GM12878 (cell line): ENCODE measurements around the gene CLIP1. TPM values are rescaled to one million over a fixed set of nuclear protein-coding genes. Genes with fewer than 3 reads are reported as not detected.
A peak's percentile ranks its signal among the peaks of the same experiment; 100 is the strongest.

Experiments used
- BACH1 ChIP-seq: fragments of 450-650 bp; IDR thresholded peaks from 2 replicates; pipeline ENCODE4 v1.6.1; 2017; ENCODE audit warnings: mild to moderate bottlenecking, borderline replicate concordance
- CEBPB ChIP-seq, 2 experiments: fragments of 150-350 bp in 1 of 2; IDR thresholded peaks; 2 replicates each; pipeline ENCODE4 v1.6.1; 2012 to 2014; ENCODE audit warnings: low read depth in 2 of 2, low read length in 2 of 2, borderline replicate concordance in 1 of 2, inconsistent platforms in 1 of 2
- CREM ChIP-seq: IDR thresholded peaks from 2 replicates; pipeline ENCODE4 v1.6.1; 2014; ENCODE audit warnings: antibody characterized with exemption, low read depth
- DPF2 ChIP-seq: fragments of 450-650 bp; IDR thresholded peaks from 2 replicates; pipeline ENCODE4 v1.6.1; 2017; ENCODE audit warnings: mild to moderate bottlenecking
- ETV6 ChIP-seq, 2 experiments: fragments of 450-650 bp in 1 of 2; IDR thresholded peaks in 1 of 2; conservative IDR thresholded peaks in 1 of 2; 2 replicates each; pipeline ENCODE4 v1.6.1; 2014; ENCODE audit warnings: antibody characterized with exemption in 1 of 2, borderline replicate concordance in 1 of 2, low read depth in 1 of 2, mild to moderate bottlenecking in 1 of 2, moderate library complexity in 1 of 2
- IRF4 ChIP-seq: IDR thresholded peaks from 2 replicates; pipeline ENCODE4 v1.6.1; 2011; ENCODE audit warnings: low read depth, low read length
- NFIC ChIP-seq: IDR thresholded peaks from 2 replicates; pipeline ENCODE4 v1.6.1; 2012; ENCODE audit warnings: low read depth, mild to moderate bottlenecking, inconsistent platforms, low read length, moderate library complexity
- NFXL1 ChIP-seq: fragments of 450-650 bp; IDR thresholded peaks from 2 replicates; pipeline ENCODE4 v1.6.1; 2017; ENCODE audit warnings: antibody characterized with exemption, mild to moderate bottlenecking, borderline replicate concordance
- RCOR1 ChIP-seq: conservative IDR thresholded peaks from 2 replicates; pipeline ENCODE4 v1.6.1; 2012; ENCODE audit warnings: low read depth, low read length, improper control_type of control experiment
- RUNX3 ChIP-seq: IDR thresholded peaks from 2 replicates; pipeline ENCODE4 v1.6.1; 2012; ENCODE audit warnings: low read length, inconsistent platforms
- SMC3 ChIP-seq: IDR thresholded peaks from 2 replicates; pipeline ENCODE4 v1.6.1; 2011; ENCODE audit warnings: low read length, improper control_type of control experiment, borderline replicate concordance
- SPI1 ChIP-seq: IDR thresholded peaks from 2 replicates; pipeline ENCODE4 v1.6.1; 2011; ENCODE audit warnings: low read depth, mild to moderate bottlenecking, low read length, moderate library complexity, borderline replicate concordance; ENCODE audit not compliant: insufficient read depth
- ZNF24 ChIP-seq: fragments of 450-650 bp; IDR thresholded peaks from 2 replicates; pipeline ENCODE4 v1.6.1; 2017; ENCODE audit warnings: antibody characterized with exemption, mild to moderate bottlenecking
- polyA plus RNA-seq, 11 experiments: library from polyadenylated mRNA; depleted of rRNA in 4 of 11; unstranded in 6 of 11; stranded (reverse) in 5 of 11; fragments of >200 nt; fragmentation: Nextera tagmentation in 4 of 11; fragmentation: Illumina TruSeq in 1 of 11; extraction: Ambion mirVana in 4 of 11; extraction: Trizol in 1 of 11; gene quantifications; 1 replicate in 1 of 11; 2 replicates in 10 of 11; pipeline versions ENCODE4 v1.2.1 to v1.2.3, GENCODE V29; 2011 to 2016; ENCODE audit warnings: inconsistent platforms in 2 of 11, missing spikeins in 2 of 11, low read depth in 1 of 11
- total RNA-seq, 4 experiments: library from RNA; depleted of rRNA in 3 of 4; stranded (reverse); fragments of >200 nt in 3 of 4; fragmentation: Illumina TruSeq in 1 of 4; extraction: Trizol in 1 of 4; gene quantifications; 2 replicates each; pipeline versions ENCODE4 v1.2.1 to v1.2.3, GENCODE V29; 2013 to 2021
- TF ChIP-seq, protein P1 (sequence below): fragments of 150-350 bp; IDR thresholded peaks from 2 replicates; pipeline ENCODE4 v1.6.1; 2014; ENCODE audit warnings: mild to moderate bottlenecking, low read depth, low read length
- TF ChIP-seq, protein P2 (sequence below): fragments of 450-650 bp; IDR thresholded peaks from 2 replicates; pipeline ENCODE4 v1.6.1; 2017; ENCODE audit warnings: mild to moderate bottlenecking, moderate library complexity
- TF ChIP-seq, protein P3 (sequence below): fragments of 450-650 bp; formaldehyde crosslinking; IDR thresholded peaks from 2 replicates; pipeline ENCODE4 v1.5.0; 2022; ENCODE audit warnings: mild to moderate bottlenecking, missing genetic modification characterization
- TF ChIP-seq, protein P4 (sequence below): IDR thresholded peaks from 2 replicates; pipeline ENCODE4 v1.6.1; 2012; ENCODE audit warnings: low read depth, low read length, improper control_type of control experiment

The CLIP1 gene
- total and polyA plus RNA-seq, 10 of the 15 experiments (the other 5 are each of a cell fraction or from before 2014, with no cell fraction given), result 6.0 to 45.4 (median 25.2) TPM

DNA sequence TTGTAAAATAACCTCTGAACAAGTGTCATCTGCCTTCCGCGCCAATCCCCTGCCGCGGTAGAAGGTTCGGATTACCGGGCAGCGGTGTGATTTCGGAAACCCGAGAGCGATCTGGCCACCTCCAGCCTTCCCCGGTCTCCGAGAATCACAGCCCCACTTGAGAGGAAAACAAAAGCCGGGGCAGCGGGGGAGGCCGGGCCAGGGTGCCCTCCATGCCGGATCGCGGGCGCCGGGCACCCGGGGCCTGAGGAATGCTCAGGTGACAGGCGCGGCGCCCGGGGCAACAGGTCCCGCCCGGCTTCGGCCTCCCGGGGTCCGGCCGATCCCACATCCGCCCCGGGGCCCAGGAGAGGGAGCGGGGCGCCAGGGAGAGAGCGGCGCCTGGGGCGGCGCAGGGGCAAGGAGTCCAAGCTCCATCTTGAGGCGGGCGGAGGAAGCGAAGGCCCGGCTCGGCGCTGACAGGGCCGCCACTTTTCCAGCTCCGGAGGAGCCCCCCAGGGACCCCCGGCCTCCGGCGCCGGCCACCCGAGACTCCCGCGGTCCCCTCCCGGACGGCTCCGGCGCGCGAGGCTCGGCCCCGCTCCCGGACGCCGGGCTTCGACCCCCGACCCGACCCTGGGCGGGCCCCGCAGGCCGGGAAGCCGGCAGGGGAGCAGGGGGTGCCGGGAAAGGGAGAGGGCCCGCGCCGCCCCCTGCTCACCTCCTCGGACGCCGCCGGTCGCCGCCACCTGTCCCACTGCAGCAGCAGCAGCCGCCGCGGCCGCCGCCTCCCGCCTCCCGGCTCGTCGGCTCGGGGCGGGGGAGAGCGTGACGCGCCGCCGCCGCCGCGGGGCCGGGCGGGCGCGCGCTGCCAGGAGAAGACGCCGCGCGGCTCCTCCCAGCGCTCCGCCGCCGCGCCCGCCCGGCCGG is at the start of gene CLIP1 (continued):
- TF ChIP-seq, protein P1, sequence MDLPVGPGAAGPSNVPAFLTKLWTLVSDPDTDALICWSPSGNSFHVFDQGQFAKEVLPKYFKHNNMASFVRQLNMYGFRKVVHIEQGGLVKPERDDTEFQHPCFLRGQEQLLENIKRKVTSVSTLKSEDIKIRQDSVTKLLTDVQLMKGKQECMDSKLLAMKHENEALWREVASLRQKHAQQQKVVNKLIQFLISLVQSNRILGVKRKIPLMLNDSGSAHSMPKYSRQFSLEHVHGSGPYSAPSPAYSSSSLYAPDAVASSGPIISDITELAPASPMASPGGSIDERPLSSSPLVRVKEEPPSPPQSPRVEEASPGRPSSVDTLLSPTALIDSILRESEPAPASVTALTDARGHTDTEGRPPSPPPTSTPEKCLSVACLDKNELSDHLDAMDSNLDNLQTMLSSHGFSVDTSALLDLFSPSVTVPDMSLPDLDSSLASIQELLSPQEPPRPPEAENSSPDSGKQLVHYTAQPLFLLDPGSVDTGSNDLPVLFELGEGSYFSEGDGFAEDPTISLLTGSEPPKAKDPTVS, result no peak
- TF ChIP-seq NFIC (no peak), ETV6 (conservative IDR thresholded peaks at IDR 0.05 in 1 of 2, IDR thresholded peaks at IDR 0.05 in 1 of 2; ENCODE audit: borderline replicate concordance in 1 of 2, low read depth in 1 of 2) (no peak), RUNX3 (peak; percentile 22; the same call in 1 of the 2 replicates), ZNF24 (no peak), SPI1 (no peak), CREM (0 out of 2 replicates have a peak, but pooled peaks have one; percentile 3), DPF2 (peak; percentile 84), CEBPB (IDR thresholded peaks at IDR 0.05; ENCODE audit: borderline replicate concordance in 1 of 2, low read depth in 2 of 2, low read length in 2 of 2) (no peak), NFXL1 (0 out of 2 replicates have a peak, but pooled peaks have one; percentile 41), RCOR1 (no peak), BACH1 (peak; percentile 55; the same call in 1 of the 2 replicates), SMC3 (peak; percentile 32; the same call in 1 of the 2 replicates), IRF4 (no peak)
- TF ChIP-seq, protein P2, sequence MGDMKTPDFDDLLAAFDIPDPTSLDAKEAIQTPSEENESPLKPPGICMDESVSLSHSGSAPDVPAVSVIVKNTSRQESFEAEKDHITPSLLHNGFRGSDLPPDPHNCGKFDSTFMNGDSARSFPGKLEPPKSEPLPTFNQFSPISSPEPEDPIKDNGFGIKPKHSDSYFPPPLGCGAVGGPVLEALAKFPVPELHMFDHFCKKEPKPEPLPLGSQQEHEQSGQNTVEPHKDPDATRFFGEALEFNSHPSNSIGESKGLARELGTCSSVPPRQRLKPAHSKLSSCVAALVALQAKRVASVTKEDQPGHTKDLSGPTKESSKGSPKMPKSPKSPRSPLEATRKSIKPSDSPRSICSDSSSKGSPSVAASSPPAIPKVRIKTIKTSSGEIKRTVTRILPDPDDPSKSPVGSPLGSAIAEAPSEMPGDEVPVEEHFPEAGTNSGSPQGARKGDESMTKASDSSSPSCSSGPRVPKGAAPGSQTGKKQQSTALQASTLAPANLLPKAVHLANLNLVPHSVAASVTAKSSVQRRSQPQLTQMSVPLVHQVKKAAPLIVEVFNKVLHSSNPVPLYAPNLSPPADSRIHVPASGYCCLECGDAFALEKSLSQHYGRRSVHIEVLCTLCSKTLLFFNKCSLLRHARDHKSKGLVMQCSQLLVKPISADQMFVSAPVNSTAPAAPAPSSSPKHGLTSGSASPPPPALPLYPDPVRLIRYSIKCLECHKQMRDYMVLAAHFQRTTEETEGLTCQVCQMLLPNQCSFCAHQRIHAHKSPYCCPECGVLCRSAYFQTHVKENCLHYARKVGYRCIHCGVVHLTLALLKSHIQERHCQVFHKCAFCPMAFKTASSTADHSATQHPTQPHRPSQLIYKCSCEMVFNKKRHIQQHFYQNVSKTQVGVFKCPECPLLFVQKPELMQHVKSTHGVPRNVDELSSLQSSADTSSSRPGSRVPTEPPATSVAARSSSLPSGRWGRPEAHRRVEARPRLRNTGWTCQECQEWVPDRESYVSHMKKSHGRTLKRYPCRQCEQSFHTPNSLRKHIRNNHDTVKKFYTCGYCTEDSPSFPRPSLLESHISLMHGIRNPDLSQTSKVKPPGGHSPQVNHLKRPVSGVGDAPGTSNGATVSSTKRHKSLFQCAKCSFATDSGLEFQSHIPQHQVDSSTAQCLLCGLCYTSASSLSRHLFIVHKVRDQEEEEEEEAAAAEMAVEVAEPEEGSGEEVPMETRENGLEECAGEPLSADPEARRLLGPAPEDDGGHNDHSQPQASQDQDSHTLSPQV, result peak; percentile 8; the same call in 1 of the 2 replicates
- TF ChIP-seq, protein P3, sequence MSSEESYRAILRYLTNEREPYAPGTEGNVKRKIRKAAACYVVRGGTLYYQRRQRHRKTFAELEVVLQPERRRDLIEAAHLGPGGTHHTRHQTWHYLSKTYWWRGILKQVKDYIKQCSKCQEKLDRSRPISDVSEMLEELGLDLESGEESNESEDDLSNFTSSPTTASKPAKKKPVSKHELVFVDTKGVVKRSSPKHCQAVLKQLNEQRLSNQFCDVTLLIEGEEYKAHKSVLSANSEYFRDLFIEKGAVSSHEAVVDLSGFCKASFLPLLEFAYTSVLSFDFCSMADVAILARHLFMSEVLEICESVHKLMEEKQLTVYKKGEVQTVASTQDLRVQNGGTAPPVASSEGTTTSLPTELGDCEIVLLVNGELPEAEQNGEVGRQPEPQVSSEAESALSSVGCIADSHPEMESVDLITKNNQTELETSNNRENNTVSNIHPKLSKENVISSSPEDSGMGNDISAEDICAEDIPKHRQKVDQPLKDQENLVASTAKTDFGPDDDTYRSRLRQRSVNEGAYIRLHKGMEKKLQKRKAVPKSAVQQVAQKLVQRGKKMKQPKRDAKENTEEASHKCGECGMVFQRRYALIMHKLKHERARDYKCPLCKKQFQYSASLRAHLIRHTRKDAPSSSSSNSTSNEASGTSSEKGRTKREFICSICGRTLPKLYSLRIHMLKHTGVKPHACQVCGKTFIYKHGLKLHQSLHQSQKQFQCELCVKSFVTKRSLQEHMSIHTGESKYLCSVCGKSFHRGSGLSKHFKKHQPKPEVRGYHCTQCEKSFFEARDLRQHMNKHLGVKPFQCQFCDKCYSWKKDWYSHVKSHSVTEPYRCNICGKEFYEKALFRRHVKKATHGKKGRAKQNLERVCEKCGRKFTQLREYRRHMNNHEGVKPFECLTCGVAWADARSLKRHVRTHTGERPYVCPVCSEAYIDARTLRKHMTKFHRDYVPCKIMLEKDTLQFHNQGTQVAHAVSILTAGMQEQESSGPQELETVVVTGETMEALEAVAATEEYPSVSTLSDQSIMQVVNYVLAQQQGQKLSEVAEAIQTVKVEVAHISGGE (CRISPR knock-in tag), result no peak
- TF ChIP-seq, protein P4, sequence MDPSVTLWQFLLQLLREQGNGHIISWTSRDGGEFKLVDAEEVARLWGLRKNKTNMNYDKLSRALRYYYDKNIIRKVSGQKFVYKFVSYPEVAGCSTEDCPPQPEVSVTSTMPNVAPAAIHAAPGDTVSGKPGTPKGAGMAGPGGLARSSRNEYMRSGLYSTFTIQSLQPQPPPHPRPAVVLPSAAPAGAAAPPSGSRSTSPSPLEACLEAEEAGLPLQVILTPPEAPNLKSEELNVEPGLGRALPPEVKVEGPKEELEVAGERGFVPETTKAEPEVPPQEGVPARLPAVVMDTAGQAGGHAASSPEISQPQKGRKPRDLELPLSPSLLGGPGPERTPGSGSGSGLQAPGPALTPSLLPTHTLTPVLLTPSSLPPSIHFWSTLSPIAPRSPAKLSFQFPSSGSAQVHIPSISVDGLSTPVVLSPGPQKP, result no peak
